Measurements from ENCODE around the gene OR10P1. TPM values are rescaled to one million over a fixed set of nuclear protein-coding genes. Genes with fewer than 3 reads are reported as not detected.

OR10P1 gene
- total and polyA plus RNA-seq, 10 of the 15 experiments (the other 5 are each of a cell fraction or from before 2014, with no cell fraction given): not detected

- no TSS peak for BruUV-seq (replicated peaks)
- H3K4me3 ChIP-seq: no peak overlapping the region
- H2AFZ ChIP-seq (ENCODE audit: control insufficient read depth, low read depth, low read length): no peak overlapping the region
- POLR2A ChIA-PET: interaction anchor here (0.6 kb wide), 1 partner anchor 72 kb away, joined by 3 read pairs; no protein-coding TSS in a partner anchor
- H3K27me3 ChIP-seq (replicated peaks in 1 of 2; ENCODE audit: control insufficient read depth in 2 of 2, insufficient read depth in 2 of 2, low read length in 1 of 2): no peaks in the 10 kb centered on the region
- WGBS (ENCODE audit: insufficient coverage, insufficient replicate concordance, low lambda C conversion rate, missing lambda C conversion rate): 25% methylated on average over 4 of the region's 4 CpGs
- H3K9ac ChIP-seq (ENCODE audit: control insufficient read depth, insufficient read depth, low read length): no peak overlapping the region
- DNase-seq (ENCODE audit: low read depth, low spot score): no peak
- CTCF ChIA-PET: interaction anchor here (0.8 to 6.0 kb wide), 24 partner anchors 9 to 792 kb away, joined by 3 to 109 read pairs (median 8); partner anchors contain the start of genes CD63, ITGA7, RDH5 and TIMELESS
- no peaks in the 10 kb centered on the region for H4K20me1 ChIP-seq (ENCODE audit: control insufficient read depth, insufficient read depth)
- SMC1A ChIA-PET (ENCODE audit: uncharacterized antibody, unreplicated experiment): interaction anchor here (1.0 to 3.8 kb wide), 9 partner anchors 12 to 81 kb away, joined by 3 to 35 read pairs (median 7); a partner anchor contains a TSS
- no peaks in the 10 kb centered on the region; the same call in 2 of the 3 replicates for H3K9me3 ChIP-seq (replicated peaks; ENCODE audit: control insufficient read depth, insufficient read depth, low read length)
- no peaks in the 10 kb centered on the region for H3K79me2 ChIP-seq (ENCODE audit: control insufficient read depth, insufficient read depth, low read length)
- in situ Hi-C loops (cut with MboI) (no loop called here), intact Hi-C loops (cut with micrococcal nuclease; ENCODE audit: unreplicated experiment) (no loop called here)
- no peak overlapping the region for H3K4me2 ChIP-seq (ENCODE audit: control insufficient read depth, insufficient read depth)
- RAD21 ChIA-PET (ENCODE audit: unreplicated experiment): interaction anchor here (1.0 to 2.0 kb wide), 6 partner anchors 17 to 469 kb away, joined by 3 to 11 read pairs (median 8); no protein-coding TSS in a partner anchor
- no peak for FAIRE-seq
- ATAC-seq: no peak
- no peaks in the 10 kb centered on the region for H3K36me3 ChIP-seq (ENCODE audit: control insufficient read depth in 2 of 2, insufficient read depth in 2 of 2, low read length in 1 of 2)
- H3K27ac ChIP-seq (ENCODE audit: control insufficient read depth, insufficient read depth): no peak overlapping the region
- H3K4me1 ChIP-seq (ENCODE audit: control insufficient read depth, insufficient read depth, low read length): no peaks in the 10 kb centered on the region
- TF ChIP-seq HSF1 (IDR thresholded peaks at IDR 0.05; ENCODE audit: low read depth, low read length) (no peak), KAT2A (conservative IDR thresholded peaks at IDR 0.05; ENCODE audit: control insufficient read depth, low read depth, low read length) (no peak), TBL1XR1 (IDR thresholded peaks at IDR 0.05; ENCODE audit: low read depth, low read length) (no peak), ZBTB11 (CRISPR knock-in tag; IDR thresholded peaks at IDR 0.05) (no peak), SIX5 (IDR thresholded peaks at IDR 0.05; ENCODE audit: low read depth, low read length, severe bottlenecking) (no peak), POLR2AphosphoS5 (IDR thresholded peaks at IDR 0.05; ENCODE audit: low read length) (no peak), SRF (IDR thresholded peaks at IDR 0.05; ENCODE audit: low read depth in 2 of 2, low read length in 2 of 2) (no peak), RELA (IDR thresholded peaks at IDR 0.05; ENCODE audit: borderline replicate concordance, partially characterized antibody) (no peak), ZBTB4 (CRISPR knock-in tag; IDR thresholded peaks at IDR 0.05) (no peak), IKZF2 (IDR thresholded peaks at IDR 0.05) (no peak), PRDM15 (CRISPR knock-in tag; IDR thresholded peaks at IDR 0.05) (no peak)
Measured at GRCh38 chr12:55657212-55657611, 20.5 kb downstream of the OR10P1 start.

Data from GM12878 (cell line).